Liver (tissue), 3 donors: ENCODE results near the gene KPNA6.

Experiments
- CTCF ChIP-seq: fragments of 150-350 bp; IDR thresholded peaks from 2 replicates; pipeline ENCODE4 v1.5.1; 2017; ENCODE audit warnings: improper control_type of control experiment, low read depth, low read length; ENCODE audit not compliant: missing input control
- EGR1 ChIP-seq, 2 donors: IDR thresholded peaks; 2 replicates each; pipeline ENCODE4 v1.6.1; 2016 to 2018; ENCODE audit warnings: antibody characterized with exemption in 2 of 2, low read depth in 2 of 2
- FOXA1 ChIP-seq: IDR thresholded peaks from 2 replicates; pipeline ENCODE4 v1.6.1; 2016; ENCODE audit warnings: antibody characterized with exemption
- GABPA ChIP-seq, 2 donors: IDR thresholded peaks in 1 of 2; conservative IDR thresholded peaks in 1 of 2; 2 replicates each; pipeline ENCODE4 v1.6.1; 2016; ENCODE audit warnings: antibody characterized with exemption in 2 of 2, mild to moderate bottlenecking in 1 of 2, moderate library complexity in 1 of 2
- MAX ChIP-seq: IDR thresholded peaks from 2 replicates; pipeline ENCODE4 v1.6.1; 2016; ENCODE audit warnings: antibody characterized with exemption
- NR2F2 ChIP-seq: IDR thresholded peaks from 2 replicates; pipeline ENCODE4 v1.6.1; 2016; ENCODE audit warnings: antibody characterized with exemption
- RAD21 ChIP-seq, 2 donors: IDR thresholded peaks; 2 replicates each; pipeline ENCODE4 v1.6.1; 2016; ENCODE audit warnings: antibody characterized with exemption in 2 of 2, mild to moderate bottlenecking in 2 of 2
- REST ChIP-seq: IDR thresholded peaks from 2 replicates; pipeline ENCODE4 v1.6.1; 2016; ENCODE audit warnings: antibody characterized with exemption, mild to moderate bottlenecking
- TAF1 ChIP-seq: conservative IDR thresholded peaks from 2 replicates; pipeline ENCODE4 v1.6.1; 2016; ENCODE audit warnings: antibody characterized with exemption, mild to moderate bottlenecking
- YY1 ChIP-seq: IDR thresholded peaks from 2 replicates; pipeline ENCODE4 v1.6.1; 2016; ENCODE audit warnings: antibody characterized with exemption, mild to moderate bottlenecking
- donor health status: healthy.
- donor health status: healthy.

- TF ChIP-seq CTCF, result no peak
- TF ChIP-seq TAF1, result no peak
- no peak for TF ChIP-seq NR2F2
- TF ChIP-seq REST, result no peak
- TF ChIP-seq GABPA (IDR thresholded peaks at IDR 0.05 in 1 of 2, conservative IDR thresholded peaks at IDR 0.05 in 1 of 2), result no peak
- TF ChIP-seq RAD21 (IDR thresholded peaks at IDR 0.05), result no peak
- TF ChIP-seq EGR1 (IDR thresholded peaks at IDR 0.05; ENCODE audit: low read depth in 2 of 2), result no peak
- TF ChIP-seq MAX, result no peak
- TF ChIP-seq FOXA1, result no peak
- no peak for TF ChIP-seq YY1
Observed at GRCh38 chr1:32172621-32173245, 64.9 kb downstream of the KPNA6 start.
